ENCODE measurements around the gene RASSF3. TPM values are rescaled to one million over a fixed set of nuclear protein-coding genes. Genes with fewer than 3 reads are reported as not detected.

The RASSF3 gene
- total and polyA plus RNA-seq, 2 of the 13 experiments (the other 11 are each of a cell fraction or from before 2014, with no cell fraction given) = 15.5 to 16.0 TPM

GRCh38 chr12:64610660-64611340, 505 bp downstream of the RASSF3 start (continued):
- no peak for TF ChIP-seq ELF1 (CRISPR knock-in tag; IDR thresholded peaks at IDR 0.05)
- no peak for TF ChIP-seq ARNT (IDR thresholded peaks at IDR 0.05)
- TF ChIP-seq WIZ (CRISPR knock-in tag; IDR thresholded peaks at IDR 0.05) = no peak
- TF ChIP-seq ERF (CRISPR knock-in tag; IDR thresholded peaks at IDR 0.05) = peak; percentile 43; the same call in 1 of the 2 replicates
- TF ChIP-seq ZNF598 (CRISPR knock-in tag; IDR thresholded peaks at IDR 0.05; ENCODE audit: borderline replicate concordance) = no peak
- TF ChIP-seq PLSCR1 (CRISPR knock-in tag; IDR thresholded peaks at IDR 0.05; ENCODE audit: borderline replicate concordance) = no peak
- TF ChIP-seq ZBTB38 (CRISPR knock-in tag; IDR thresholded peaks at IDR 0.05) = no peak
- no peak for TF ChIP-seq ATF3 (CRISPR knock-in tag; IDR thresholded peaks at IDR 0.05)
- TF ChIP-seq JUND (CRISPR knock-in tag; IDR thresholded peaks at IDR 0.05) = no peak
- TF ChIP-seq ZNF207 (IDR thresholded peaks at IDR 0.05; ENCODE audit: borderline replicate concordance) = no peak
- TF ChIP-seq MTERF4 (CRISPR knock-in tag; IDR thresholded peaks at IDR 0.05) = no peak
- no peak for TF ChIP-seq CENPBD1 (CRISPR knock-in tag; IDR thresholded peaks at IDR 0.05; ENCODE audit: borderline replicate concordance, low read depth)
- TF ChIP-seq SRSF9 (IDR thresholded peaks at IDR 0.05; ENCODE audit: borderline replicate concordance, insufficient read depth, low read depth, low read length, poor library complexity, severe bottlenecking) = no peak
- no peak for TF ChIP-seq ZSCAN31 (CRISPR knock-in tag; IDR thresholded peaks at IDR 0.05; ENCODE audit: low read depth)
- no peak for TF ChIP-seq JDP2 (CRISPR knock-in tag; IDR thresholded peaks at IDR 0.05; ENCODE audit: borderline replicate concordance)
- no peak for TF ChIP-seq ZNF75D (CRISPR knock-in tag; IDR thresholded peaks at IDR 0.05; ENCODE audit: borderline replicate concordance)
- TF ChIP-seq THAP9 (CRISPR knock-in tag; IDR thresholded peaks at IDR 0.05; ENCODE audit: borderline replicate concordance) = 0 out of 2 replicates have a peak, but pooled peaks have one; percentile 39
- TF ChIP-seq ZNF17 (CRISPR knock-in tag; IDR thresholded peaks at IDR 0.05) = no peak
- no peak for TF ChIP-seq RFXANK (CRISPR knock-in tag; IDR thresholded peaks at IDR 0.05)

Measured in HepG2 (cell line).